ENCODE measurements around the gene SLC13A3.

The SLC13A3 gene

DNA sequence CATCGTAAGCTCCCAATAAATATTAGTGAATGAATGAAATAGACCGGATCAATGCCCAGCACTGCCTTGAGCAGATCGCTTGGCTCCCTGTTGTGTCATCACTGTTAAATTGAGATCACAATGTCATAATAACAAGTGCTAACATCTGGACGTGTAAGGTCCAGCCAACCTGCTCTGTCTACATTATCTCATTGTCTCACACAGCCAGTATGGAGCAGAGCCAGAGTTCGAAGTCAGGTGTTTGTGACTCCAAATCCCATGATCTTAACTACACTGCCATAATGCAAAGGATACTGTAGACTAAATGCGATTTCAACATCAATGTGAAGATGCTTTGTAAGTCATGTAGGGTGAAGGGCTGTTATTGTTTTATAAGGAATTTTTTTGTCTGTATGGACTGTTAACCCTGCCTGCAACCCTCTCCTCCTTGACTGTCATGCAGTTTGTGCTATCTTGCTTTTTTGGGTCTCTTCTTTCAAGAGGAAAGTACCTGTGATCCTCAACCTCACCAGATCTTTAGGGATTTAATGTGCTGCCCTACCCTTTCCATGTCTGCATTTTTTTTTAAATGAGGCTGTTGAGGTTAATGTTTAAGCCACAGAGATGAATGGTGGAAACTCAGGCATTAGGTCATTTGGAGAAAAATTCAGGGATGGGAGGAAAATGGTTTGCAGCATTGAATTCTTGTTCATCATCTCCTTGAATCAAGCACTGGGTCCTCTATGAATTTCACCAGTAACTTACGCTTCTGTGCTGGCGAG lies 51.9 kb downstream of the SLC13A3 start:
- Mint-ChIP-seq H3K4me1 (peaks cover 14% of the 10 kb centered on the region), H3K9me3 (no peaks in the 10 kb centered on the region), H3K4me3 (no peak overlapping the region), H3K27ac (no peak overlapping the region), H3K36me3 (no peaks in the 10 kb centered on the region)
- ATAC-seq (no peak), DNase-seq (ENCODE audit: low spot score in 2 of 2) (no peak)

DNA sequence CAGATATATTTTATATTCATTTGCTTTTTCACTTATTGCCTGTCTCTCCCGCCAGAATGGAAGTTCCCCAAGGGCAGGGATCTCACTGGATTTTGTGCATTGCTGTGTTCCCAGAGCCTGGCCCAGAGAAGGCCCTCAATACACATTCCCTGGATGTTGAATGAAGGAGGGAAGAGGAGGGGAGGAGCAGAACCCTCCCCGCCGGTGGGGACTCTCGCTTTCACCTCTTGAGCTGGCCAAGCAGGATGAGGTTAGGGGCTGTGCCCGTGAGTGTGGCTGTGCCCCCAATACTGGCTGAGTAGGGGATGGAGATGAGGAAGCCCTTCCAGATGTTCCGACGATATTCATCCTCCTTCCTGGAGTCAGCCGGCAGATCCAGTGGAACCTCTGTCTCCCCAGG lies 55.3 kb downstream of the SLC13A3 start:
- Mint-ChIP-seq H3K27ac (no peak overlapping the region), H3K4me3 (no peak overlapping the region), H3K9me3 (no peaks in the 10 kb centered on the region), H3K4me1 (no peaks in the 10 kb centered on the region), H3K36me3 (no peaks in the 10 kb centered on the region)
- no peak for DNase-seq (ENCODE audit: low spot score in 2 of 2)
- ATAC-seq = no peak

GRCh38 chr20:46594725-46595124 lies 56.5 kb downstream of the SLC13A3 start:
- DNase-seq (ENCODE audit: low spot score in 2 of 2) = no peak
- no peaks in the 10 kb centered on the region for H3K4me1 Mint-ChIP-seq
- peak; percentile 46 for ATAC-seq
- H3K4me3 Mint-ChIP-seq = no peak overlapping the region
- H3K36me3 Mint-ChIP-seq = no peaks in the 10 kb centered on the region
- H3K9me3 Mint-ChIP-seq = no peaks in the 10 kb centered on the region
- no peak overlapping the region for H3K27ac Mint-ChIP-seq

DNA sequence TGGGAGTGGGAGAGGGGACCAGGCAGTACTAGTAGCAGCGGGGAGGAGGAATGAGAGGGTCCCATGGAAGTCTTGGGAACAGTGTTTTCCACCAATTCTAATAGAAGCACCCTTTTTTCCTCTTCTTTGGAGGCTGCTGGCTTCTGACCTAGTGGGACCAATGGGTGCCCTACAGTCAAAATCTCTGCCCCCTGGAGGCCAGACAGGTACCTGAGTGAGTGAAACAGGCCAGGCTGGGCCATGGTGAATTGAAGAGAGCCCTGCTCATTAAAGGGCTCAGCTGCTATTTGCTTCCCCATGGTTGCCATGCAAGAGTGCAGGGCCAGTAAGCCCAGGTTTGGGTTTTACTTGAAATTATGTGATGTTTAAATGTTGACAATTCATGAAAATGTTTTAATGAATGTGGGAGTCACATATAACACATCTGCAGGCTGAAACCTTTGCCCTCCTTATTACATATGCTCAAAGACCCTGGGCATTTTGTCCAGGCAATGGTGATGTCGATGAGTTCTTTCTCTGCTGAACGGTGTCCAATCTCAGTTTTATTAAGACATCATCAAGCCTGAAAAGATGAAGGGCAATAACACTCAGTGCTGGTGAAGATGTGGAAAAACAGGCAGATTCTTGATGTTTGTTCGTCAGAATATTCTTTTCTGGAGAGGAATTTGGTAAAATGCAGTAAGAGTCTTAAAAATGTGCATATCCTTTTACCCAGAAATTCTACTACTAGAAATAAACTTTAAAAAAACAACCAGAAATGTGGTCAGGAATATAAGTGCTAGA lies 58.5 kb downstream of the SLC13A3 start:
- Mint-ChIP-seq H3K36me3 (no peaks in the 10 kb centered on the region), H3K9me3 (no peaks in the 10 kb centered on the region), H3K4me1 (peaks cover 7% of the 10 kb centered on the region), H3K4me3 (no peak overlapping the region), H3K27ac (no peak overlapping the region)
- ATAC-seq (peak; percentile 69), DNase-seq (ENCODE audit: low spot score in 2 of 2) (no peak)

- Mint-ChIP-seq H3K27ac (no peak overlapping the region), H3K36me3 (no peaks in the 10 kb centered on the region), H3K4me3 (no peak overlapping the region), H3K9me3 (no peaks in the 10 kb centered on the region), H3K4me1 (peaks cover 7% of the 10 kb centered on the region)
- DNase-seq (ENCODE audit: low spot score in 2 of 2) = no peak
- ATAC-seq = no peak
Observed at GRCh38 chr20:46590443-46590842, 60.8 kb downstream of the SLC13A3 start.

GRCh38 chr20:46588532-46589511 lies 62.4 kb downstream of the SLC13A3 start:
- no peak overlapping the region for H3K4me3 Mint-ChIP-seq

DNA sequence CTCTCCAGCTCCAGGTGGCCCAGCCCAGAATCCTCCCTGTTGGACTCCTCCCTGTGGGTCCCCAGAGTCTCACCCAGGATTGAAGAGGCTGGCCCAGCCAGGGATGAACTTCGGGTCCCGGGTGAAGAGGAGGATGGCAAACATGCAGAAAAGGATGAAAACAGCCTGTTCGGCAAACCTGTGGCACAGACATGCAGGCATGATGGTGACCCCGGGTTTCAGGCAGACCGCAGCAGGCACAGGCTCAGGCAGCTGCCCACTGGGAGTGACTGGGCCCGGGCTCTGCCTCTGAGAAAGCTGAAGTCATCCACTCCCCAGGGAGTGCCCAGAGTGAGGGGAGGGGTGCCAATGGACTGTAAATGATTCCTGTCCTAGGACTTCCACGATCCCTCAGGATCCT lies 63.3 kb downstream of the SLC13A3 start:
- DNase-seq (ENCODE audit: low spot score in 2 of 2) = no peak
- no peak for ATAC-seq
- H3K9me3 Mint-ChIP-seq = no peaks in the 10 kb centered on the region
- H3K36me3 Mint-ChIP-seq = no peaks in the 10 kb centered on the region
- no peak overlapping the region for H3K27ac Mint-ChIP-seq
- no peak overlapping the region for H3K4me3 Mint-ChIP-seq
- H3K4me1 Mint-ChIP-seq = peaks cover 7% of the 10 kb centered on the region

More at GRCh38 chr20:46588532-46589511, 62.4 kb downstream of the SLC13A3 start:
- Mint-ChIP-seq H3K9me3 (no peaks in the 10 kb centered on the region), H3K27ac (no peak overlapping the region), H3K36me3 (no peaks in the 10 kb centered on the region), H3K4me1 (peaks cover 7% of the 10 kb centered on the region)
- DNase-seq (ENCODE audit: low spot score in 2 of 2) = no peak
- ATAC-seq = peak; percentile 54

- H3K36me3 Mint-ChIP-seq = no peaks in the 10 kb centered on the region
- H3K9me3 Mint-ChIP-seq = no peaks in the 10 kb centered on the region
- H3K27ac Mint-ChIP-seq = no peak overlapping the region
- H3K4me1 Mint-ChIP-seq = peaks cover 7% of the 10 kb centered on the region
- no peak for ATAC-seq
- H3K4me3 Mint-ChIP-seq = no peak overlapping the region
- no peak for DNase-seq (ENCODE audit: low spot score in 2 of 2)
Observed at GRCh38 chr20:46586724-46587123, 64.5 kb downstream of the SLC13A3 start.

- no peak overlapping the region for H3K27ac Mint-ChIP-seq
- DNase-seq (ENCODE audit: low spot score in 2 of 2) (no peak), ATAC-seq (no peak)
- no peaks in the 10 kb centered on the region for H3K9me3 Mint-ChIP-seq
- H3K36me3 Mint-ChIP-seq = no peaks in the 10 kb centered on the region
- H3K4me3 Mint-ChIP-seq = no peak overlapping the region
- H3K4me1 Mint-ChIP-seq = peaks cover 7% of the 10 kb centered on the region
Observed at GRCh38 chr20:46584508-46584907, 66.8 kb downstream of the SLC13A3 start.

DNA sequence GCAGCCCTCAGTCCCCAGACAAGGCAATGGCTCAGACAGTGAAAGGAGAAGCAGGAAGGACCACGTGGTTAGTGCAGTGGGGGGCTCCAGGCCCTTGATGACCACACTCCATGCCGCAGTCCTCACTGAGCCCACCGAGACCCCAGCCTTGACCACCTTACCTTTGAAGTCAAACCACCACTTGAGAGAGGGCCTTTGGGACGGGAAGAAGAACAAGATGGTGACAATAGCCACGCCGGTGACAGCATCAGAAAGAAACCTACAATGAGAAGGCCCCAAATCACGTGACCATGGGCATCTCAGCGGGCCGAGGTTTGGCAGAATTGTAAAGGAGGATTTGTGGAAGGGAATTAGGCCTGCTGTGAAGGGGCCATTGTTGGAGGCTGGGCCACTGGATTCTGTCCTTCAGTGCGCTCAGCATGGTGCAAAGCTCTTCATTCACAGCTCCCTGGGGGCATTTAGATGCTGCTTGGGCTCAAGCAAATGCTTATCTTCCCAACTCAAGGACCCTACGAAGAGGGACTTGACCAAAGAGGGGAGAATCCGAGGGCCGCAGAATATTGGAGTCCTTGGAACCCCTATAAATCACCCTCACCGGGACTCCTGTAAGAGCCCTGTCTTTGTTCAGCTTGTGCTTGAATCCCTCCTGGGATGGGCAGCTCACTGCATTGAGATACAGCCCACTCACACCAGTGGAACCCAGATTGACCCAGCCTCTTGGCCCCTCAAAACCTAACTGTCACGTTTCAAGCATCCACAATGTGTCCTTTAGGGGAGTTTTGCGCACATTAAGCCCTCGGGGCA lies 67.6 kb downstream of the SLC13A3 start:
- H3K4me3 Mint-ChIP-seq = no peak overlapping the region
- H3K36me3 Mint-ChIP-seq = no peaks in the 10 kb centered on the region
- H3K27ac Mint-ChIP-seq = peak overlapping the region; percentile 23
- H3K9me3 Mint-ChIP-seq = no peaks in the 10 kb centered on the region
- no peak for DNase-seq (ENCODE audit: low spot score in 2 of 2)
- no peaks in the 10 kb centered on the region for H3K4me1 Mint-ChIP-seq
- no peak for ATAC-seq

- no peaks in the 10 kb centered on the region for H3K36me3 Mint-ChIP-seq
- H3K4me1 Mint-ChIP-seq = no peaks in the 10 kb centered on the region
- no peaks in the 10 kb centered on the region for H3K9me3 Mint-ChIP-seq
- ATAC-seq (no peak), DNase-seq (ENCODE audit: low spot score in 2 of 2) (no peak)
- no peak overlapping the region for H3K4me3 Mint-ChIP-seq
- no peak overlapping the region for H3K27ac Mint-ChIP-seq
Observed at GRCh38 chr20:46582648-46583047, 68.6 kb downstream of the SLC13A3 start.

- no peaks in the 10 kb centered on the region for H3K36me3 Mint-ChIP-seq
- DNase-seq (ENCODE audit: low spot score in 2 of 2) (no peak), ATAC-seq (no peak)
- no peaks in the 10 kb centered on the region for H3K9me3 Mint-ChIP-seq
- H3K4me3 Mint-ChIP-seq = no peak overlapping the region
- no peak overlapping the region for H3K27ac Mint-ChIP-seq
- peaks cover under 1% of the 10 kb centered on the region for H3K4me1 Mint-ChIP-seq
Observed at GRCh38 chr20:46581391-46581790, 69.9 kb downstream of the SLC13A3 start.

- no peak for ATAC-seq
- Mint-ChIP-seq H3K27ac (no peak overlapping the region), H3K4me1 (peaks cover 7% of the 10 kb centered on the region), H3K9me3 (no peaks in the 10 kb centered on the region), H3K36me3 (no peaks in the 10 kb centered on the region), H3K4me3 (no peak overlapping the region)
- DNase-seq (ENCODE audit: low spot score in 2 of 2) = no peak
Observed at GRCh38 chr20:46580613-46581205, 70.5 kb downstream of the SLC13A3 start.

GRCh38 chr20:46578745-46579144 lies 72.5 kb downstream of the SLC13A3 start:
- ATAC-seq = no peak
- H3K27ac Mint-ChIP-seq = no peak overlapping the region
- no peak overlapping the region for H3K4me3 Mint-ChIP-seq
- H3K4me1 Mint-ChIP-seq = peaks cover 13% of the 10 kb centered on the region
- no peaks in the 10 kb centered on the region for H3K9me3 Mint-ChIP-seq
- no peak for DNase-seq (ENCODE audit: low spot score in 2 of 2)
- H3K36me3 Mint-ChIP-seq = no peaks in the 10 kb centered on the region

Data from stimulated activated effector memory CD8-positive, alpha-beta T cell treated with anti-CD3 and anti-CD28 coated beads, Interleukin-12 subunit alpha, Interleukin-12 subunit beta, amount 100 ng/mL, for 72 hours (primary cell).